GM19372 (cell line): ENCODE measurements around the gene SLC35B2.
"Not testable (repeated sequence)": the region's sequence is repeated elsewhere in the genome, so short reads cannot be mapped to it uniquely, and the experiment has no call there.

Source experiments
- ATAC-seq: cut with Tn5 transposase; IDR thresholded peaks from one replicate; pipeline ENCODE4 v1.9.1; 2021; ENCODE audit warnings: mild to moderate bottlenecking, low read depth, moderate library complexity; ENCODE audit not compliant: unreplicated experiment

SLC35B2 gene

DNA sequence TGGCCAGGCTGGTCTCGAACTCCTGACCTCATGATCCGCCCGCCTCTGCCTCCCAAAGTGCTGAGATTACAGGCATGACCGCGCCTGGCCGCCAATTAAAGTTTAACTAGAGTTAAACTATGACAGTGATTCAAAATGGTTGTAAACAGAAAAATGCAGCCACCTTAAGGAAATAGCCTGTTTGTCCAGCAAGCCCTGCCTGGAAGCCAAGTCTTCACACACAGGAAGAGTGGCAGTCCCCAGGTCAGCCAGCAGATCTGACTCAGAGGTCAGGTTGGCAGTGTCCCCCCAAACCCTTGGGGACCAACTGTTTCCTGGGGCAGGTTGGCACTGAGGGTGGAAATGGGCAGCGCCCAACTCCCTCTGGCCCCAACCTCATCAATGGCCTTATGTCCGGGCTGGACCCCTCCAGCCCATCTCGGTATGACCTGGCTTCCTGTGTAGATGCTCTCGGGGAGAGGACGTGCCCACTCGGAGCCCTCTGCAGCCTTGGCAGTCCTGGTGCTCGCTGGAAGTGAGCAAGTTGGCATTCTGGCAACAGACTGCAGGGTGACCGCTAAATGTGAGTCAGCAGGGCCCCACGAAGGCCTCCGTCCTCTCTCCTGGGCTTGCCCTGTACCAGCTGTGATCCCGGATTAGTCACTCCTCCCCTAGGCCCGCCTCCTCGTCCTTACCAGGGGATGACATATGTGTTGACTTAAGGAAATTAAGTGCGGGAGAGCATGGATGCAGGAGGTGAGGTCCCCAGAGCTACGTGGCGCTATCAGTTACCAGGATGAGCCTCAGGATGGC is 20.1 kb downstream of the SLC35B2 start:
- peak; percentile 47 for ATAC-seq

DNA sequence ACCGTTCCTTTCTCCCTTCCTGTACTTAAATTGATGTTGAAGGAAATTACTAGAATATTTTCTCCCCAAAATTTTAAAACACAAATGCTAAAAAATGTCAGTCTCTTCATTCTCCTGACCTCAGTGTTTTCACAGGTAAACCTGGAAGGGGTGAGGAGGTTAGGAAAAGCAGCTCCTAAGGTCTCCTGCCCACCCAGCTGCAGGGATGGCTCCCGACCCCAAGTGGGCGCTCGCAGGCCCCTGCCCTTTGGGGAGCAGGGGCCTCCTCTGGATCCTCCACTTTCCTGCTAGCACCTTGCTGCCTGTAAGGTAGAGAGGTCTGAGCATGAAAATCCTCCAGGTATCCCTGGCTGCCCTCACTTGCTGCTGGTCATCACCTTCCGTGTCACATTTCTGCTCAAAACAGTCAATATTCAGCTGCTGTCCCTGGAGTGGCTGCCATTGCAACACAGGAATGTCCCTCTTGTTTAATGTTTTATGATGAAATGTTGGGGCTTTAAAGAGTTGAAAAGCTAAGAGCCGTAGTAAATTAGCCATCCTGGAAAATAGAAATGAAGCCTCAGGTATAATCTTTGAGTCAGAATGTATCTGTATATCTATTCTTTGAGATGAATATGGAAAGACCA is 21.3 kb downstream of the SLC35B2 start:
- ATAC-seq: no peak

- ATAC-seq: no peak
These were observed 22.1 kb downstream of the SLC35B2 start for GRCh38 chr6:44235269-44235668.

DNA sequence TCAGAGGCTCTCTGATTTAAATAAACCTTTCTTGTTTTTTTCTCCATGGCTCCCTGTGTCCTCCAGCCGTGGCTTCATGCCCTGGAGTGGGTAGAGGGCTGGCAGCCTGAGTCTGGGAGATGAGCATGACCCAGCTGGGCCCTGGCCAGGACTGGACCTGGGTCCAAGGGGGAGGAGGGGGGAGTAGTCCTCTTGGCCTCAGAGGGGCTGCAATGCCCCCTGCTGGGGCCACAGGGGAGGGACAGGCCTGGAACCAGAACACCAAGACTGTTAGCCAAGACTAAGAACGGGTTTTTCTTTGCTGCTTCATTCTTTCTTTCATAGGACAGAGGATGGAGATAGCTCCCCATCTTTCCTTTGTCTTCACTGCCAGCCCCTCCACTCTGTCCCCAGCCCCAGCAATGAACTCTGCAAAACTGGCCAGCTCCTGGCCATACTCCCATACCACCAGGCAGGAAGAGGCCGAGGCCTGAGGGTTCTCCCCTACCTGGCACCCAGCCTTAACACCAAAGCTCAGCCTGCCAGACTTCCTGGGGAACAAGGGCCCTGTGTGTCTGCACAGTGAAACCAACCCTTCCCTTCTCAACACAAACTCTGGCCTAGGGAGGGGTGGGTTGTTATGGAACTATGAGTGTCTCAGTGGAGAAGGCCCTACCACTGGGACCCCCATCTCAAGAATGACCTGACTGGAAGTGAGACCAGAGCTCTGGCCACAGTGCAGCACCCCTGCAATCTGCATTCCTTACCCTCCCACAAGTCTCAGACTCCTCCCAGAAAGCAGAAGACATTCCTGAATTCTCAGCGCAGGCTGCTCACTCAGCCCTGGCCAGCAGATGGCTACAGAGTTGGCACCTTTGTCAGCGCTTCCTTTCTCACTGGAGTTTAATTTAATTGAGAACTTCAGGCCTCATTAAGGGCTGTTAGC is 23.0 kb downstream of the SLC35B2 start:
- no peak for ATAC-seq

GRCh38 chr6:44233567-44234100 is 23.7 kb downstream of the SLC35B2 start:
- no peak for ATAC-seq

DNA sequence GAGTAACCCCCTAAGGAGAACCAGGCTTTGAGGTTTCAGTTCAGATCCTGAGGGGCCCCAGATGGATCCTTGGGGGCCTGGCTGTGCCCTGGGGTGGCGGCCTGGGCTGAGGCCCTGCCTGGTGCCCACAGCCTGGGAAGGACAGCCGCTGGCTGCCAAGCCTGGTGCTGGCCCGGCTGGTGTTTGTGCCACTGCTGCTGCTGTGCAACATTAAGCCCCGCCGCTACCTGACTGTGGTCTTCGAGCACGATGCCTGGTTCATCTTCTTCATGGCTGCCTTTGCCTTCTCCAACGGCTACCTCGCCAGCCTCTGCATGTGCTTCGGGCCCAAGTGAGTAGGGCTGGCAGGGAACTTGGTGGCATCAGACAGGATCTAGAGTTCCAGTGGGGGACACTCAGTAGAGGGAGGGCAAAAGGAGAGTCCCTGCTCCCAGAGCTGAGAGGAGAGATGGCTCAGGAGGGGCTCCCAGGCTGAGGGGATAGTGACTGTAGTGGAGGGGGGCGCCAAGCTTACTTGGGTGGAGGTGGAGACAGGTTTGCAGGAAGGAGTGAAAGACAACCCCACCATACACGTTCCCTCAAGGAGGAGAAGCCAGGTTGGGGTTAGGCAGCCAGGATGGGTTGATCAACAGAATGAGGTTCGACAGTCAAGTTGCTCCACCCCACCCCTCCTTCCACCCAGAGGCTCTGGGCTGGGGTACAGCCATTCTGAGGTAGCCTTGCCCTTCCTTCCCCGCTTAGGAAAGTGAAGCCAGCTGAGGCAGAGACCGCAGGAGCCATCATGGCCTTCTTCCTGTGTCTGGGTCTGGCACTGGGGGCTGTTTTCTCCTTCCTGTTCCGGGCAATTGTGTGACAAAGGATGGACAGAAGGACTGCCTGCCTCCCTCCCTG is 24.4 kb downstream of the SLC35B2 start:
- ATAC-seq: no peak

GRCh38 chr6:44231426-44231825 is 25.9 kb downstream of the SLC35B2 start:
- not testable (repeated sequence) for ATAC-seq

GRCh38 chr6:44230034-44230675 is 27.2 kb downstream of the SLC35B2 start:
- no peak for ATAC-seq

DNA sequence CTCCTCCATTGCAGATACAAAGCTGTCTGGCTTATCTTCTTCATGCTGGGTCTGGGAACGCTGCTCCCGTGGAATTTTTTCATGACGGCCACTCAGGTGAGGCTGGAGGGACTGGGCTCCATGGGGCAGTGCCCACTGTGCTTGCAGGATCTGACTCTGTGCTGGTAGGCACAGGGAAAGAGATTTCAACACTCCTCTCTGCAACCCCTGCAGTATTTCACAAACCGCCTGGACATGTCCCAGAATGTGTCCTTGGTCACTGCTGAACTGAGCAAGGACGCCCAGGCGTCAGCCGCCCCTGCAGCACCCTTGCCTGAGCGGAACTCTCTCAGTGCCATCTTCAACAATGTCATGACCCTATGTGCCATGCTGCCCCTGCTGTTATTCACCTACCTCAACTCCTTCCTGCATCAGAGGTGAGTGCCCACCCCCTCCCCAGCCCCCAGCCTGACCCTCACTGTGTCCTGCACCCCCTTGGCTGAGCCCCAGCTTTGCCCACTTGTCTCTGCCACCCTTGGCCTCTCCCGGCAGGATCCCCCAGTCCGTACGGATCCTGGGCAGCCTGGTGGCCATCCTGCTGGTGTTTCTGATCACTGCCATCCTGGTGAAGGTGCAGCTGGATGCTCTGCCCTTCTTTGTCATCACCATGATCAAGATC is 27.8 kb downstream of the SLC35B2 start:
- no peak for ATAC-seq

DNA sequence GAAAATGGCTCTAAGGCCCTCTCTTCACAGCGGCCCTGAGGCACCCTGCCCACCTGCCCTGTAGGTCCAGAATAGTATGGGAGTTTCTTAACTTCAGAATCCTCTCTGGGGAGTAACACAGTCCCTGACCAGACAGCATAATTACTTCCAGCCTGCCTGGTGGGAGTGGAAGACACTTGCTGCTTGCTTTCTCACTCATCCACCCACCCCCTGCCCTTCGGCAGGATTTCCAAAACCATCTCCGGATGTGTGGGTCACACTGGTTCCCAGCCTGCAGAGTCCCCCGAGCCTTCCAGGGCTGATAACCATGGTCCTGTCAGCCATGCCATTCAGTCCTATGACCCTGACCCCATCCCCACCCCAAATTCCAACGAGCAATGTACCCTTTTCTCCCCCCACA is 28.5 kb downstream of the SLC35B2 start:
- no peak for ATAC-seq

- no peak for ATAC-seq
These were observed 28.9 kb downstream of the SLC35B2 start for GRCh38 chr6:44228433-44228832.

GRCh38 chr6:44228031-44228430 is 29.3 kb downstream of the SLC35B2 start:
- ATAC-seq: no peak

DNA sequence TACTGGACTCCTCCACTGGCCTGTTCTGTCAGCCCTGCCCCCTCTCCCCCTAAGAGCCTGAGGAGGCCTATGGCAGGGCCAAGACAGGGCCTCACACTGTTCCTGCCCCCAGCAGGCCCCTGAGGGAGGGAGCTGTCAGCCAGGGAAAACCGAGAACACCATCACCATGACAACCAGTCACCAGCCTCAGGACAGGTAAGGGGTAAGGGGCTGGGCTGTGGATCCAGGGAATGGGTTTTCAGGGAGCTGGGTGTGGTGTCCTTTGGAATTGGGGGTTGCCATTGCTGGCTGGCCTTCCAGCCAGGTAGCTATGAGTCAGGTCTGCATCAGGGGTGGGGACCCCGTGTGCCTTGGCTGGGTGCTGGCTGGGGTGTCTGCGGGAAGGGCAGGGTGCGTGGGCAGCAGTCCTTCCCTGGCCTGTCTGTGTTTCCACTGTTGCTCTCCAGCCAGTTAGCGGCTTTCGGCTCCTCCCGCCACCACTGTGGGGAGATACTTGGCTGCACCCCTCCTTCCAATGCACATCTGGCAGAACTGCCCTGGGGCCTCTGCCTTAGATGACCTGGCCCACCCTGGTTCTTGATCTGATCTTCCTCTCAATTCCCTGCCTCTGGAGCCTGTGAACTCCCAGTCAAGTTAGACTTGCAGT is 30.1 kb downstream of the SLC35B2 start:
- ATAC-seq: no peak

DNA sequence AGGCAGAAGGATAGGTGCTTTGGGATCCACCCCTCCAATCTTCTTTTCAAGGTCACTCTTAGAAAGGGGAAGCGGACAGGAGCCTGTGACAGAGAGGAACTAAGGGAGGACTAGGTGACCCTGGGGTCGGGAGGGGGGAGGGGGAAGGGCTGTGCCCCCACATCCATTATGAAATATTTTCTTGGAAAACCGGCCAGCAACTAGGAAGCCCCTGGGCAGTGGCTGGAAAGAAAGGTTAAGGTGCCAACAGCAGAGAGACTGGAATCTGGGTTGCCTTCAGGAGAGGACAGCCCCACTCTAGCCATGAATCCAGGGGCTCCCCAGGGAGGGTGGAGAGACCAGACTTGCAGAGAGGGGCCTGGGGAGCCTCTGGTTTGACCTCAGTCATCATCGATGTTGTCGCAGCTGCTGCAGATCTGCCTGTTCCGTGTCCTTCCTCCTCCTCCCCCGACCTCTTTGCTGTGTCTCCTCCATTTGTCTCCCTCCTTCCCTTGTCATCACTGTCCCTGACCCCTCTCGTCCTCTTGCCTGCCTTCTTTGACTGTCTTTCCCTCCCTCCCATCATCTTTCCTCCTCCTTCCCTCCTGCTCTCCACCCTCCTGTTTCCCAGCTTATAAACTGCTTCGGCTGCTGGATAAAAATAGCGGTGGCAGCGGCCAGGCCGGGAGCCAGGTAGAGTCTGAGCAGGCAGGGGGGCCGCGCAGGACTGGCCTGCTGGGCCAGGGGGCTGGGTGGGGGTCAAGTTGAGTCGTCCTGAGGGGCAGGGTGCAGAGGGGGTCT is 30.8 kb downstream of the SLC35B2 start:
- ATAC-seq: no peak

- no peak for ATAC-seq
These were observed 31.6 kb downstream of the SLC35B2 start for GRCh38 chr6:44225579-44226325.

DNA sequence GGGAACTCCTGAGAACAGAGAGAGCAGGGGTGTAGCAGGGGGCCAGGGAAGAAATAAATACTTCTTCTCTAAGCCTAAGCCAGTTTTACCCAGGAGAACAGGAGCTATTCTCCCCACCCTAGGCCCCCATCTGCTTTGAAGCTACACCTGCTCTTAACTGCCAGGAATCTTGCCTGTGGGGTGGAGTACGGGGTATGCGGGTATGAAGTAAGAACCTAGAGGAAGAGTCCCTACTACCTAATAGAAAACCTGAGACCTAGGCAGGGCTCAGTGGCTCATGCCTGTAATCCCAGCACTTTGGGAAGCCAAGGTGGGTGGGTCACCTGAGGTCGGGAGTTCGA is 32.4 kb downstream of the SLC35B2 start:
- no peak for ATAC-seq
